Medulla oblongata (tissue), 1 donor: ENCODE data around the gene SLC25A13.

Source experiments
- DNase-seq: peaks from one replicate; pipeline ENCODE4 v3.0.0-alpha.2; 2015; ENCODE audit errors: extremely low spot score

The SLC25A13 gene

DNA sequence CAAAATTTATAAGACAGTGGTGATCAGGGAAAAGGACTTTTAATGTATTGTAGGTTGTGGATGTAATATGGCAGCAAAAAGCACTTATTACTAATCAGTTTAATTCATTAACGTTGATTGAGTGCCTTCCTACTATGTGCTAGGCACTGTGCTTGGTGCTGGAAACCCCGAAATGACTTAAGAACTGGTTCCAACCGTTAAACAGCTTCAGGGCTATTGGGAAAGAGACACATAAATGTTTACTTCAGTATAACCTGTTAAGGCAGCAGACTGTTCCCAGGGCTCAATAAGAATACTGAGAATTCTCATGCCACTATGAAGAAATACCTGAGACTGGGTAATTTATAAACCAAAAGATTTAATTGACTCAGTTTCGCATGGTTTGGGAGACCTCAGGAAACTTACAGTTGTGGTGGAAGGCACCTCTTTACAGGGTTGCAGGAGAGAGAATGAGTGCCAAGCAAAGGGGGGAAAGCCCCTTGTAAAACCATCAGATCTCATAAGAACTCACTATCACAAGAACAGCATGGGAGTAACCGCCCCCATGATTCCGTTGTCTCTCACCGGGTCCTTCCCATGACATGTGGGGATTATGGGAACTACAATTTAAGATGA, 1.1 kb upstream of the SLC25A13 start:
- DNase-seq, result no peak

DNA sequence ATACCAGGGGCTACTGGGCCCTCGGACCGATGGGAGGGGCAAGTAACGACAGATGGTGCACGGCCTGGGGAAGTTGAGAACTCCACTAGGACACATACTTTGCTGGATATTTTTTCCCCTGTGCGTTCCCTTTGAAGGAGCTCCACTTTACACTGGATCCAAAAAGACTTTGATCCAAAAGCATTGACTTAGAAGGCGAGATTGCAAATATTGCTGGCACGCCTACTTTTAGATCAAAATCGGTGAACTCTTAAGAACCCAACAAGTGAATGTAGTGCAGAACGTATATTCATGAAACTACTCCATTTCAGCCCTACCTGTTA, 436 bp upstream of the SLC25A13 start:
- DNase-seq, result no peak

DNA sequence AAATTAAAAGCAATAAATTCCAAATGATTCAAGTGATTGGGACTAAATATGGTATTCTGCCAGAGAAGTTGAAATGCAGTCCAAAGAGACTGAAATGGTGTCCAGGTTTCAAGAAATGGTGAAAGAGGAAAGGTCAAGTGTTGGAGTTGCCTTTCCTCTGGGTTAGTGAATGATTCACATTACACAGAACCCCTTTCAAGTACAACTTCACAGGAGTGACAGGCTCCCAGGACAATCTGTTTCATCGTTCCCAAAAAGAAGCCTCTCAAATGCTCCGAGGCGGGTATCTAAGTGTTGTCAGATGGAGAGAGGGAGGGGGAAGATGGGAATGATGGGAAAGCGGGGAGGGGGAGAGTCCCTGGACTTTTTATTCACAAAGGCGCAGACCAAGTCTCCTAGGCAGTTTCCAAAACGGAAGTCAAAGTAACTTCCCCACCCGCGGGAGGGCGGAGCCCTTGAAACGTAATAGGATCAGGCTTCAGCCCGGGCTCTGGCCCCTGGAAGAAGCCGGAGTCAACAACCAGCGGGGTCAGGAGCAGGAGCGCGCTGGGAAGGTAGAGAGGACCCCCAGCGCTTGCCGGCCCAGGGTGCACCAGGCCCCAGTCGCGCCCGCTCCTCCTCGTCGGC, 754 bp downstream of the SLC25A13 start:
- DNase-seq, result peak; percentile 96

DNA sequence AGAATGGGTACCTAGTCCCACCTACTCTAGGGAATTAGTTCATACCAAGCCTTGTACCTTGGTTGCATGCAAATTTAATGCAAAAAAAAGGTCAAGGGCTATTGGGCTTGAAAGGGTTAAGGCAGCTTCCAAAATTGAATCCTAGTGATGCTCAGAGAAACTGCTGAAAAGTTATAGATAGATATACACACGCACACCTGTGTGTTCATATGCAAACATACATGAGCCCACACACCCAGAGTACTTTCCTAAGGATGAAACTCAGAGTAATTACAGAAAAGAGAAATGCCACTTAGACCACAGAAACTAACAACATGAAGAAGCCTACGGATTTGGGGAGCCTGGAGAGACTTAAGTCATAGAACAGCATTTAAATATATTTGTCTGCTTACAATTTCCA, 1.5 kb downstream of the SLC25A13 start:
- DNase-seq, result no peak

DNA sequence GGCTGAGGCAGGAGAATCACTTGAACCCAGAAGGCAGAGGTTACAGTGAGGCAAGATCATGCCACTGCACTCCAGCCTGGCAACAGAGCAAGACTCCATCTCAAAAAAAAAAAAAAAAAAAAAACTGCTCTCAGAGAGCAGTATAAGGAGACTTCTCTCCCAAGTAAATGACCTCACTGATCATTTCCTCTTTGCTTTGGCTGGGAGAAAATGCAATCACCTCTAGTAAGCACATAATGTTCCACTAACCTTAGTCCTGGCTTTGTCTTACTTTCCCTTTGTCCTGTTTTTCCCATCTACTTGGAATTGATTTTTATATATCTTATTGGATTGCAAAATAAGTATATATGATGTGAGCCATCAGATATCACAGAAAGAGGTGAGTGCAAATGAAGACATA, 2.5 kb downstream of the SLC25A13 start:
- no peak for DNase-seq

DNA sequence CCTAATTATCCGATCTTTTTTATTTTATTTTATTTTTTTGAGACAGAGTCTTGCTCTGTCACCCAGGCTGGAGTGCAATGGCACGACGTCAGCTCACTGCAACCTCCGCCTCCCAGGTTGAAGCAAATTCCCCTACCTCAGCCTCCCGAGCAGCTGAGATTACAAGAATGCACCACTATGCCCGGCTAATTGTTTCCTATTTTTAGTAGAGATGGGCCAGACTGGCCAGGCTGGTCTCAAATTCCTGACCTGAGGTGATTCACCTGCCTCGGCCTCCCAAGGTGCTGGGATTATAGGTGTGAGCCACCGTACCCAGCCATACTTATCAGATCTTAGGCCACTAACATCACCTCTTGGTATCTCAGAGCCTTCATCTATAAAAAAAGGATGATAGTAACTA, 4.9 kb downstream of the SLC25A13 start:
- no peak for DNase-seq

DNA sequence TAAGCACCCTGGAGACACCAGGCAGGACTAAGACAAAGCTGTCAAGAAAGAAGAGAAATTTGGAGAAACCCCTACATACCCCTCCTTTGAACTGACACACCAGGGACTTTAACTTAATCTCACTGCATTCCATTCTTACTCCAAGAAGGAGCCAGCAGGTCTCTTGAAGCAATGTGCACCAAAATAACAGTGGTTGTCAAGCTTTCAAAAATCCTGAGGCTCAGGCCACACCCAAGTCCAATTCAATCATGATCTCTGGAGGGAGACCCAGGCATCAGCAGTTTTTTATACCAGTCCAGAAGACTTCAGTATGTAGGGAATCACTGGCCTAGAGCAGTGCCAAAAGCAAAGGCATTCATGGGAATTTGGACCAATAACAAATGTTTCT, 6.8 kb downstream of the SLC25A13 start:
- DNase-seq, result no peak

DNA sequence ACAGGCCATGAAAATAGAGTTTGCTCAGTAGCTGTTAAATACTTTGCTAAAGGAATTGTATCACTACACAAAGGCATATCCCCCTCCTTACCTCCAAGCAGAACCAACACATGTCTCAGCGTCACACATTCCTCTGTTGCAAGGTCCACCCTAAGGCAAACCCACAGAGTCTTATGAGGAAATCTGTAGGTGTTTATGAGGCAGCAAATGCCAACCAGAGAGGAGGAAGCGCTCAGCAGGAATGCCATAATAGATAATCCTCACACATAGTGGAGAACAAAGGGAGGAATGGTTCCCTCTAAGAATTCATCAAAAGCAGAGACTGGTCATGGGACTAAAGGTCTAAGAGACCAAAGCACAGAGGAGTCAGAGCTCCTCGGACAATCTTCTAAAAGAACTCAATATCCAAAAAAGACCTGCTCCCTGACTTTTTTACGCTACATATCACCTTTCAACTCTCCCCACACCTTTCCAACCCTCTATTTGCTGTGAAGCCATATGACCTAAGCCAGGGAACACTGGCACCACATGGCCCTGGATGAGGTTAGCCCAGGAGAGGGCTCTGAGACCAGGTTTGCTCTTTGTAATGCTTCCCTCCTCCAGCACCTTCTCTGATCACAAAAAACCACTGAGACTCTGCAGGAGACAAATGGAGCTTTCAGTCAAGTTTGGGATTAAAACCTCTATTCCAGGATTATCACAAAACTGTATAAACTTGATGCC, 7.3 kb downstream of the SLC25A13 start:
- no peak for DNase-seq

DNA sequence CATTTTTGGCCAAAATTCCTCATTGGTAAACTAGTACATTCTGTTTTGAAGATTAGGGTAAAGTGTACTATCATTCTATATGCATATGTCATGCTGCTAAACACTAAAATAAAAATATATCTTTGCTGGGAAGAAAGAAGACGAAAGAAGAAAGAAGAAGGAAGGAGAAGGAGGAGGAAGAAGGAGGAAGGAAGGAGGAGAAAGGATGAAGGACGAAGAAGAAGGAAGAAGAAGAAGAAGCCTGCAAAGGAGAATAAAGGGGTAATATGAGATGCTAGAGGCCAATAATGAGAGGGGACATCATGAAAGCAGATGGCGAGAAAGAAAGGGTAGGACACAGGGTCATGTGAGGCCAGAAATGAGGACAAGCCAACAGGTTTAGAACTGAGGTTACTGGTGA, 8.0 kb downstream of the SLC25A13 start:
- DNase-seq, result no peak

DNA sequence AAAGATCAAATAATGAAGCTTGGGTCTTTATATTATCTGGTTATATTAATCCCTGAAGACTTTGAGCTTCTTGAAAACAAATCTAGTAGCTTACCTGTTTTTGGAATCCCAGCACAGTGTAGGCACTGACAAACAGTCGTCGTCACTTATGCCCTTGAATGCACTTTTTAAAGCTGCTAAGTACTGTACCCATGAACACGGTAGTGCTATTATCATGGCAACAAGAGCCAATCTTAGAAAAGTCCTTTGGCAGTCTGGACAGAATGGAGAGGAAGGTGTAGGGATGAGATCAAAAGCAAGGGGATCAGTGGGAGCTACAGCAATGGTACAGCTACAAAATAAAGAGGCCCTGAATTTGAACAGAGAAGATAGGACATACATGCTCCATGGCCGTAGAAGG, 9.4 kb downstream of the SLC25A13 start:
- DNase-seq, result no peak

DNA sequence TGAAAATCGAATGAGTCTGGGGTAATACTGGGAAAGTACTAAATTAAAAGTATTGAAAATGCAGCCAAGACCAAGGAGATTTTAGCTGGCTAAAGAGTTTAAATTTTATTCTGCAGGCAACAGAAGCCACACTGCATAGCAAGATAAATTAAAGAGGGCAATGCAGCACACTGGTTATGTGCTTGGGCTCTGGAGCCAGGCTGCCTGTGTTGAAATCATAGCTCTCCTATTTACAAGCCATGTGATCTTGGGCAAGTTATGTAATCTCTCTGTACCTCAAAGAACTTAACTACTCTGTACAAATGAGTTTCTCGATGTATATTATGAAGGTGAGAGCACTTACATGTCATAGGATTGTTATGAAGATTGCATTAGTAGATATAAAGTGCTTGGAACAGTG, 9.9 kb downstream of the SLC25A13 start:
- DNase-seq, result peak; percentile 71

DNA sequence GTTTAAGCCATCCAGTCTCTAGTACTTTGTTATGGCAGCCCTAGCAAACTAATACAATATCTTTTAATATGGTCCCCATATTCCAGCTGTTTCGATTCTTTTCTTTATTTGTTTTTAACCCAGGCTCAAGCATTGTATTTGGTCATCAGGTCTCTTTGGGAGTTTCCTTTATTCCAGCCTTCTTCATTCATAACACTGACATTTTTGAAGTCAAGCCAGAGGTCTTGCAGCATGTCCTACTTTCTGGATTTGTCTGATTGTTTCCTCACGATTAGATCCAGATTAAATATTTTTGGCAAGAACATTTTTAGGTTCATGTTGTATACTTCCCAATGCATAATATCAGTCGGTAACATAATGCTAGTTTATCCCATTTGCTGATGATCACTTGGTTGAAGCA, 11.8 kb downstream of the SLC25A13 start:
- no peak for DNase-seq

DNA sequence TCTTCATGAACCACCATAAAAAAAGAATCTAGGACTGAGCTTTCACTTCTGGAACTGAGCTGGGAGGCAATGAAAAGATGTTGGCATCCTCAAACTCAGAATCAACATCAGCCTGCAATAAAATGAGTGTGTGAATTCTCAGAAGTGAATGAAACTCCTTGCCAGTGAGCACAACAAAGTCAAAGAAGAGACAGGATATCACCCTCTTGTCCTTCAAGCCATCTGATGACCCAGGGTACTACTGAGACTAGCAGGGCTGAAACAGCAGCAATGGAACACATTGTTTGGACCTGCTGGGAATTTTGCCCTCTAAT, 13.0 kb downstream of the SLC25A13 start:
- DNase-seq, result no peak

DNA sequence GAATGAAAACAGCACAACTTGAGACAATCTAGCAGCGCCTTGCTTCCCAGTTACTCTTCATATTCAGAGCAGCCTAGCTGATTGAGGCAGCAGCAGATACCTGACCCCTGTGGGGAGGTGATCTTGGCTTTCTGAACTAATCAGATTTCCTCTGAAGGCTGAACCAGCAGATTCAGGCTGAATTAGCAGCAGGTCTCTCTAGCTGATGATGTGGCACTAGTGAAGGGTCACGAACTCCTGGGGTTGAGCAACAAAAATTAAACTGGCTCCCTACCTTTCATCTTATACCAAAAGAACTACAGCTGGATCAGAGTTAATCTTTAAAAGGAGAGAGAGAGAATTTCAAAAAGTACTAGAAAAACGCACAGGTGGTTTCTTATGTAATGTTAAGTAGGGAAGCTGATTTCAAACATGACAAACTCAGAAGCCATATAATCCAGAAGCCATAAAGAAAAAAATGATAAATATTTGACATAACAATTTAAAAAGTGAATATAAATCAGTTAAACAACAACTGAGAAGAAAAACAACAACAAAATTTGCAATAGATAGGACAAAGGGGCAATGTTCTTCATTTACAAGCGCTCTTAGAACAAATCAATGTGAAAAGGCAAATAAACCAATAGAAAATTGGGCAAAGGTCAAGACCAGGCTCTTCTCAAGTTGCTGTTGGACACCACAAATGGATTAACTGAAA, 13.5 kb downstream of the SLC25A13 start:
- no peak for DNase-seq

DNA sequence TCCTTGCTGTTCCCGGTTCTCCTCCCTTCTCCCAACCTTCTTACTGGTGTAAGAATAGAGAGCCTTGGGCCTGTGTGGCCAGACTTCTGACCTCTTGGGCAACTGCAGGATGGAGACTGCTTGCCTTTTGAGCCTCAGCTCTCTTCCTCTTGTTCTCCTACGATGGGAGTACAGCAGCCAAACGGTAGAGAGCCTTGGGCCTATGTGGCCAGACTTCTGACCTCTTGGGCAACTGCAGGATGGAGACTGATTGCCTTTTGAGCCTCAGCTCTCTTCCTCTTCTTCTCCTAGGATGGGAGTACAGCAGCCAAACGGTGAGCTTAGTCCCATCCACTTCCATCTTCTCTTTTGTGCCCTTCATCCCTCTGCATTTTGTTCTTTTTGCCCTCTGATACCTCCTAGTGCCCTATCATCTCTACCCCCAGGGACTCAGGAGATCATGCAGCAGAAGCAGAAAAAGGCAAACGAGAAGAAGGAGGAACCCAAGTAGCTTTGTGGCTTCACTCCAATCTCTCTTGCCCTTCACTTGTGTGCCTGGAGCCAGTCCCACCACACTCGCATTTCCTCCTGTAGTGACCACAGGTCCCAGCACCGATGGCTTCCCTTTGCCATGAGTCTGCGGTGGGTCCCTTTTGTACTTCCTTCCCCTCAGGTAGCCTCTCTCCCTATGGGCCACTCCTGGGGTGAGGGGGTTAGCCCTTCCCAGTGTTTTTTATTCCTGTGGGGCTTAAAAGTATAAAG, 15.3 kb downstream of the SLC25A13 start:
- DNase-seq, result no peak

DNA sequence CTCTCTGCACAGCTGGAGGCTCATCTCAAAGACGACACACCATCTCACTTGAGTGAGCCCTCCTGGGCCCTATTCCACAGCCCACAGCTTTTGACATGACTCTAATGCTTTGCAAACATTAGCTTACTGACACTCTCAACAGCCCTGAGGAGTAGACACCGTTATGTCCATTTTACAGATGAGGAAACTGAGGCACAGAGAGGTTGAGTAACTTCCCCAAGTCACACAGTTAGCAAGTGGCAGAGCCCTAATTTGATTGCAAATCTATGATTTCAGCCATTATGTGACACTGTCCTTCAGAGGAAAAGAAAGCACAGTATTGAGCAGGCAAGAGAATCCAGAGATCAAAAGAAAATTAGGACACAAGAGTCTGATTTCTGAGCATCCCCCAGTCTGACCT, 16.0 kb downstream of the SLC25A13 start:
- no peak for DNase-seq

DNA sequence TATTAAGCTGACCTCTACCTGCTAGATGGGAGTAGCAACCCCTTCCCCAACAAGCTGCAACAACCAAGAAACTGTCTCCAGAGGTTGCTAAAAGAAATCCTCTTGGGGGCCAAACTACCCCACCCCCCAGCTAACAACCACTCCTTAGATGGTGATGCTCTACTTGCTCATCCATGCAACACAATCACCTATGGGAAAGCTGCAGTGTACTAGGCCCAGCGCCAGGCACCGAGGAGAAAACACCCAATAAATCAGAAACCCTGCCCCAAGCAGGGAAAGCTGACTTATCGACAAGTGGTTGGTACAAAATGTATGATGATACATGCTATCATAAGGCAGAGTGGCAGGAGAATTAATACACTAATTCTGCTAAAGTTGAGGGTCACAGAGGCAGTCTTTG, 17.3 kb downstream of the SLC25A13 start:
- no peak for DNase-seq

DNA sequence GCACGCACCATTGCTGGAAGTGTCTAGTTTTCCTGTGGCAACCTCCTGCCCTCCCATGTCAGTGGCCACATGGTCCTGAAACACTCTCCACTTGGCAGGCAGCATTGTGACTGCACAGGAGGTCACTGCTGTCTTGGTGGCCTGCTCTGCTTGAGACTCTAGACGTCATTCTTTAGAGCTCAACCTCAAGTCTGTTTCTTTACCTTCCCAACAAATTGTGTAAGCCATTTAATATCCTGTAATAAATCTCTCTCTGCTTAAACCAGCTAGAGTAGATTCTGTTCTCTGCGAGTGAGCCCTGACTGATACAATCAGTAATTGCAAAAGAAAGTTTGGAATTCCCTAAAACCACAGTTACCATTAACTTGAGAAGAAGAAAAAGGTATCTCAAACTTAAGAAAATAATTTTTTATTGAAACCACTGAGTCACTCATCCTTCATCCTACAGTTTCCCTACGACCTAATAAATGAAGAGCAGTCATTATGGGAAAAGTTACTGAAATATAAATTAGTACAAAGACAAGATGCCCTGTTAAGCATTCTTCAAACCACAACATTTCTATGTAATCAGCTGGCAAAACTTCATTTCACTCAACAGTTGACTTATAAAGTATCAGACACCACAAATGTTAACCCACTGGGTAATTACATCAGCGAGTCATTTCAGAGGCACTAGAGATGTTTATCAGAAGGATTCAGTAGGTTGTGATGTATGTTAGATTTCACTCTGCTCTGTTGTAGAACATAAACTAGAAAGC, 18.0 kb downstream of the SLC25A13 start:
- no peak for DNase-seq

DNA sequence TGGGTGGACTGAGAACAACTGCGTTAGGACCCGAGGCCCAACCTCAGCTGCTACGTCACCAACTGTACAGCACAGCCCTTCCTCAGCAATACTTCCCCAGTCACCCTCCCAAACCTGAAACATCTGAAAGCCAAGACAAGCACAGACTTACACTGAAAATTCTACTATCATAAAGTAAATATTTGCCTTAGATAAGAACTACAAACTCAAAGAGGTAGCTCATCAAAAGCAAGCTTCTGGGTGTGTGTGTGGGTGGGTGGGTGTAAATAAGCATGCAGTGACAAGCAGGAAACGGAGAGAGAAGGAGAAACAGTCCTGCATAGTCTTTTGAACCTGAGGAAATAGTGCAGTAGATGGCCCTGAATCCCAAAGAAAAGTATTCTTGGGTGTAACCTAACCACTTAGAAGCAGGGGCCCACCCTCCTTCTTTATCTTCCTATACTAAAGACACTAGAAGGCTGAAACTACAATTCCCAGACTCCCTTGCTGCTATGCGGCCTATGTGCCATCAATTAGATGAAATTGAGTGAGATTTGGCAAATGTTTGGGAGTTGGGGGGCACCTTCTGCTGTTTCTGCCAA, 18.7 kb downstream of the SLC25A13 start:
- DNase-seq, result no peak

DNA sequence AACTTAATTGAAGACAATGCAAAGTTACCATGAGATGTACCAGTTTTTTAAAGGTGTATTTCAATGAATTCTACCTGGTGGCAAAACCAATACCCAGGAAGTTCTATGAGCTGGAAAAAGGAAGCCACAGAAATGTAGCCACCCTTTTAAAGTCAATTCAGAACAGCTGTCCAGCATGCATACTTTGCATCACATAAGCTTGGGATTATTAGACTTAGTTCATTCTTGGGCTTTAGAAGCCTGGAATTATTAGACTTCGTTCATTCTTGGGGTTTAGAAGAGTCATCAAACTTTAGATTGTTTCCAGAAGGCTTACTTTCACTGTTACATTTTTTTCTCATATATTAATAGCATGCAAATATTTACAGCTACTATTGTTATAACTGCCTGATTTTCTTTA, 20.9 kb downstream of the SLC25A13 start:
- DNase-seq, result no peak

DNA sequence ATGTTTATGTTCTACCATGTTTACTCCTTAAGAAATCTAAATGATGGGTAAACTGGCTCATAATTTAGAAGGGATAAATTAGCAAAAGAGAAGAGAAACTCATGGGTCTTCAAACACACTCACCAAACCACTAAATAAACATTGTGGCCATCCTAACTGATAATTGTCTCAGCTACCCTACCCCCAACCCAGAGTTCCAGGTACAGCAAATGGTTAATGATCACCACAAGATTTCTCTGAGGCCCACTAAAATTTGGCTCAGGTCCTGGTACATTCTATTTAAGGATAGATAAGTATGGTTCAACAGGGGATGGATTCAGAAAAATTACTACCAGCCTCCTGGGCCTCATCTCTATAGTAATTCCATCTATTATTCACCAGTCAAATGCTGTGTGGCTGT, 21.4 kb downstream of the SLC25A13 start:
- no peak for DNase-seq
